Kidney (tissue), 14 donors: Measurements from ENCODE around the gene C20orf204. TPM values are rescaled to one million over a fixed set of nuclear protein-coding genes. Genes with fewer than 3 reads are reported as not detected.
A peak's percentile ranks its signal among the peaks of the same experiment; 100 is the strongest.

Source experiments
- DNase-seq, 5 donors: peaks; one replicate each; pipeline ENCODE4 v3.0.0-alpha.2; 2013 to 2020
- FAIRE-seq: peaks from 2 replicates; lab custom pipeline; 2012; peaks lifted over from hg19 to GRCh38; lab: Jason Lieb, UNC
- H3K27ac ChIP-seq, 2 donors: one replicate each; pipeline ENCODE4 v1.7.0; 2013; ENCODE audit warnings: low read depth in 2 of 2, low read length in 2 of 2, inconsistent platforms in 1 of 2
- H3K27me3 ChIP-seq: one replicate; pipeline ENCODE4 v1.7.1; 2013; ENCODE audit warnings: low read length, inconsistent platforms; ENCODE audit not compliant: control insufficient read depth, insufficient read depth
- H3K36me3 ChIP-seq, 3 donors: one replicate each; pipeline versions ENCODE4 v1.7.0 to v1.7.1; 2013; ENCODE audit warnings: low read length in 3 of 3, control low read depth in 1 of 3, inconsistent platforms in 1 of 3; ENCODE audit not compliant: insufficient read depth in 3 of 3, control insufficient read depth in 2 of 3
- H3K4me1 ChIP-seq, 3 donors: one replicate each; pipeline versions ENCODE4 v1.7.0 to v1.7.1; 2013; ENCODE audit warnings: low read length in 3 of 3, inconsistent platforms in 1 of 3, low read depth in 1 of 3; ENCODE audit not compliant: control insufficient read depth in 2 of 3, insufficient read depth in 2 of 3
- H3K4me3 ChIP-seq, 3 donors: one replicate each; pipeline versions ENCODE4 v1.7.0 to v1.8.1; 2013; ENCODE audit warnings: low read length in 3 of 3, control low read depth in 1 of 3, inconsistent platforms in 1 of 3
- H3K9ac ChIP-seq, 3 donors: one replicate each; pipeline versions ENCODE4 v1.7.0 to v1.7.1; 2013; ENCODE audit warnings: low read length in 3 of 3, control low read depth in 1 of 3, inconsistent platforms in 1 of 3
- H3K9me3 ChIP-seq, 3 donors: one replicate each; pipeline versions ENCODE4 v1.7.0 to v1.7.1; 2013; ENCODE audit warnings: low read length in 3 of 3, control low read depth in 1 of 3, inconsistent platforms in 1 of 3; ENCODE audit not compliant: control insufficient read depth in 2 of 3, insufficient read depth in 1 of 3
- intact Hi-C: fragments of 100-400 bp; cut with DNase I; formaldehyde crosslinking; loops from one replicate; pipeline ENCODE4 v1.11.1; 2022
- polyA plus RNA-seq: library from polyadenylated mRNA; stranded (reverse); fragments of 350-450 nt; fragmentation: Illumina TruSeq; extraction: RNeasy Lipid Tissue Mini Kit (QIAGEN cat#74804); gene quantifications from one replicate; pipeline ENCODE4 v1.2.3, GENCODE V29; 2014; ENCODE audit warnings: low read depth, low replicate concordance; ENCODE audit not compliant: insufficient read depth
- total RNA-seq: library from RNA; stranded (reverse); fragmentation: NEBNext Ultra II Directional; extraction: Animal tissue kit (Norgen Biotek cat#: 25700); gene quantifications from one replicate; pipeline ENCODE4 v1.2.1, GENCODE V29; 2021
- TF ChIP-seq, protein P1 (sequence below): IDR thresholded peaks from 3 replicates; pipeline ENCODE4 v1.5.1; 2012; ENCODE audit warnings: mild to moderate bottlenecking, moderate library complexity, borderline replicate concordance; ENCODE audit not compliant: insufficient read depth; ENCODE audit errors: extremely low read depth
- donor health status: control.
- donor health status: control.
- donor health status: control.
- donor health status: control.
- donor health status: control.
- donor health status: DM: yes; HTN: yes; CAD: no.
- donor health status: Normal renal cell carcinoma (clear cell type).

The C20orf204 gene
- total and polyA plus RNA-seq, 2 donors from 2014 or later: 0.75 to 2.4 TPM

DNA sequence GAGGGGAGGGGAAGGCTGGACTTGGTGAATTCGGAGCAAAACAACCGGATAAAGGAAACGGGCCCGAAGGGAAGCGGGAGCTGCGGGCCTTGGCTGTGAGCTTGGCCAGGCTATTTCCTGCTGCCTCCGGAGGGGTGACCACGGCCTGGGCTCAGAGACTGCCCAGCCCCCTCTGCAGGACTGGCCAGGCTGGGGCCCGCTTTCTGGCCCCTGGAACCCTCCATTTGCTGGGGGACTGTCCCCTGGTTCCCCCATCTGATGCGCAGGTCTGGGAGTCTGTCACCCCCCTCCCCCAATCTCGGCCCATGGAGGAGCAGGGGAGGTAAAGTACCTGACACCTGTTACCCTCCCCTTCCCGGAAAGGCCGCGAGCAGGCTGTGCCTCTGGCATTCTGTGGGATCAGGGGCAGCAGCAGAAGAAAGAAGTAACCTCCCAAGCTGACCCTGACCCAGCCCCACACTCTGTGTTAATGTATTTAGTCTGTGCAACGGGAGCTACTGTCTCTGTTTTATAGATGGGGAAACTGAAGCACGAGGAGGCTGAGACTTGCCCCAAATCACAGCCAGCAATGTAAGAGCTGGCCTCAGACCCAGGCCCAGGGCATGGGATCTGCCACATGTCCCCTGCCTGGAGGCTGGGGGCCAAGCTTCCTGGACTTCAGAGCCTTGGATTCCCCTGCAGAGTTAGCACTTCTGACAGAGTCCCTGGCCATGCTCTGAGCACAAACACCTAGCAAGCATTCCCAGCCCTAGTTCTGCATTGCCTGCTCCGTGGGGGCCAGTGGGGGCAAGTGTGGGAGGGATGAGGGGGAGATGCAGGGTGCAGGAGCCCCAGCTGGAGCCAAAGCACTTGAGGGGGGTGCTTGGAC is 3.5 kb downstream of the C20orf204 start:
- Histone ChIP-seq H3K36me3 (peaks cover 0 to 4% (median 0%) of the 10 kb centered on the region in 3 donors), H3K9ac (no peak overlapping the region), H3K27ac (peak overlapping the region in 1 of 2 donors; percentile 43), H3K27me3 (peaks cover 2% of the 10 kb centered on the region), H3K9me3 (no peaks in the 10 kb centered on the region), H3K4me3 (peak overlapping the region in 1 of 3 donors; percentile 46), H3K4me1 (peaks cover 0 to 14% (median 0%) of the 10 kb centered on the region in 3 donors)
- DNase-seq (peak in 1 of 5 donors; percentile 76), FAIRE-seq (no peak)
- TF ChIP-seq, protein P1, sequence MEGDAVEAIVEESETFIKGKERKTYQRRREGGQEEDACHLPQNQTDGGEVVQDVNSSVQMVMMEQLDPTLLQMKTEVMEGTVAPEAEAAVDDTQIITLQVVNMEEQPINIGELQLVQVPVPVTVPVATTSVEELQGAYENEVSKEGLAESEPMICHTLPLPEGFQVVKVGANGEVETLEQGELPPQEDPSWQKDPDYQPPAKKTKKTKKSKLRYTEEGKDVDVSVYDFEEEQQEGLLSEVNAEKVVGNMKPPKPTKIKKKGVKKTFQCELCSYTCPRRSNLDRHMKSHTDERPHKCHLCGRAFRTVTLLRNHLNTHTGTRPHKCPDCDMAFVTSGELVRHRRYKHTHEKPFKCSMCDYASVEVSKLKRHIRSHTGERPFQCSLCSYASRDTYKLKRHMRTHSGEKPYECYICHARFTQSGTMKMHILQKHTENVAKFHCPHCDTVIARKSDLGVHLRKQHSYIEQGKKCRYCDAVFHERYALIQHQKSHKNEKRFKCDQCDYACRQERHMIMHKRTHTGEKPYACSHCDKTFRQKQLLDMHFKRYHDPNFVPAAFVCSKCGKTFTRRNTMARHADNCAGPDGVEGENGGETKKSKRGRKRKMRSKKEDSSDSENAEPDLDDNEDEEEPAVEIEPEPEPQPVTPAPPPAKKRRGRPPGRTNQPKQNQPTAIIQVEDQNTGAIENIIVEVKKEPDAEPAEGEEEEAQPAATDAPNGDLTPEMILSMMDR: no peak
- intact Hi-C loops: no loop called here

DNA sequence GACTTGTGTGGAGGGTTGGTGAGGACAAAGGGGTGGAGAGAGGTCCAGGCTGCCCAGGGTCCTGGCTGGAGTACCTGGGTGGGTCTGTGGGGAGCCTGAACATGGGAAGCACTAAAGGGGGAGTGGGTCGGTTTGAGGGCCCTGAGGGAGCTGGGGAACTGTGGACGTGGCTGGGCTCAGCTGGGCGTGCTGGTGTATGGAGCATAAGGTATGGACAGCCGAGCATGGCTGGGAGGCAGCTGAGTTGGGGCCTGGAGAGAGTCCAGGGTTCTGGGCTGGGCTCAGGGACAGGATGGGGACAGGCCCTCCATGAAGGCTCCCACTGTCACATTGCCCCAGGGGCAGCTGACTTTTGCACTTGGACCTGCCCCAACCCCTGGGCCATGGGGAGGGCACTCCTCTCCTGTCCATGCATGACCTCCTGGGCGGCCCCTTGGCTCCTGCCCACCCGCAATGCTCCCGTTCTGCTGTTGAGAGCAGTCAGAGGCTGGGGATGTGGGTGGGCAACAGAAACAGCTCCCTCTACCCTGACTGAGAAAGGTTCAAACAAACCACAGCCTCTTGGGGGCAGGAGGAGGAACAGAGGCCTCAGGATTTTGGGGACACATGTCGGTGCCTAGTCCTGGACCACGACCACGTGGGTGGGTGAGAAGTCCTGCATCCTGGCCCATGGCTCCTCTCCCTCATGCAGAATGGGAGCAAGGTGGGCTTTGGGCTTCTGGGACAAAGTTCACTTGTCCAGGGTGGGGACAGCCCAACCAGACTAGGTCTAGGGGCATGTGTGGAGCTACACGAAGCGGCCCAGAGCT is 4.5 kb downstream of the C20orf204 start:
- Histone ChIP-seq H3K9me3 (no peaks in the 10 kb centered on the region), H3K27ac (no peak overlapping the region), H3K36me3 (no peaks in the 10 kb centered on the region), H3K9ac (no peak overlapping the region), H3K4me3 (no peak overlapping the region), H3K4me1 (peaks cover 0 to 14% (median 0%) of the 10 kb centered on the region in 3 donors), H3K27me3 (peaks cover 2% of the 10 kb centered on the region)
- DNase-seq (peak in 1 of 5 donors; percentile 75), FAIRE-seq (no peak)
- TF ChIP-seq, protein P1: no peak
- intact Hi-C loops: no loop called here

GRCh38 chr20:64041040-64041780 is 5.2 kb downstream of the C20orf204 start:
- no peaks in the 10 kb centered on the region for H3K9me3 ChIP-seq
- no peak overlapping the region for H3K4me3 ChIP-seq
- FAIRE-seq: no peak
- intact Hi-C loops: no loop called here
- no peak overlapping the region for H3K9ac ChIP-seq
- DNase-seq: no peak
- peaks cover 0 to 14% (median 0%) of the 10 kb centered on the region in 3 donors for H3K4me1 ChIP-seq
- H3K36me3 ChIP-seq: no peaks in the 10 kb centered on the region
- TF ChIP-seq, protein P1: no peak
- H3K27me3 ChIP-seq: peaks cover 4% of the 10 kb centered on the region
- H3K27ac ChIP-seq: peak overlapping the region in 1 of 2 donors; percentile 16
